A549 (cell line): ENCODE measurements around the gene OVOL1. TPM values are rescaled to one million over a fixed set of nuclear protein-coding genes. Genes with fewer than 3 reads are reported as not detected.

Experiments
- ATAC-seq, 2 experiments: fragments of 200-7000 bp in 1 of 2; fragments of >200 bp in 1 of 2; cut with Nextera tagmentation in 1 of 2; cut with Tn5 transposase in 1 of 2; 3 replicates each; pipeline versions ENCODE4 v1.8.0 to v1.9.1; 2018 to 2020; ENCODE audit warnings: mild to moderate bottlenecking in 1 of 2, moderate library complexity in 1 of 2
- CTCF ChIA-PET: fragments of 300-600 bp; sonication (Branson Sonifier 250); formaldehyde crosslinking; extraction: SDS; loops from one replicate; lab custom pipeline; 2021; ENCODE audit warnings: antibody characterized with exemption, inconsistent platforms; lab: Yijun Ruan, JAX
- POLR2A ChIA-PET: fragments of 350-600 bp; formaldehyde crosslinking; extraction: SDS; loops from one replicate; lab custom pipeline; 2021; ENCODE audit warnings: antibody characterized with exemption, inconsistent platforms; lab: Yijun Ruan, JAX
- DNase-seq, 2 experiments: peaks; one replicate each; pipeline versions ENCODE4 v3.0.0 to v3.0.0-alpha.2; 2011 to 2016; ENCODE audit warnings: low read depth in 1 of 2, low spot score in 1 of 2
- FAIRE-seq: peaks from 2 replicates; lab custom pipeline; 2011; peaks lifted over from hg19 to GRCh38; lab: Jason Lieb, UNC
- H3K27ac ChIP-seq, 2 experiments: fragments of >200 bp; sonication (Bioruptor Twin); formaldehyde crosslinking; 3 replicates each; pipeline ENCODE4 v1.5.1; 2016 to 2017
- H3K4me1 ChIP-seq: fragments of >200 bp; sonication (Bioruptor Twin); formaldehyde crosslinking; 3 replicates; pipeline ENCODE4 v1.6.1; 2016
- H3K4me2 ChIP-seq: fragments of >200 bp; sonication (Bioruptor Twin); formaldehyde crosslinking; 3 replicates; pipeline ENCODE4 v1.6.1; 2016
- H3K4me3 ChIP-seq: fragments of >200 bp; sonication (Bioruptor Twin); formaldehyde crosslinking; 3 replicates; pipeline ENCODE4 v1.5.1; 2016
- H3K9me3 ChIP-seq: fragments of >200 bp; sonication (Bioruptor Twin); formaldehyde crosslinking; 3 replicates; pipeline ENCODE4 v1.6.1; 2016
- ATOH8 ChIP-seq: fragments of 250-450 bp; sonication (Bioruptor Pico); IDR thresholded peaks from 2 replicates; pipeline ENCODE4 v1.5.0; 2020; ENCODE audit warnings: low read depth, mild to moderate bottlenecking, moderate library complexity
- BHLHE40 ChIP-seq: IDR thresholded peaks from 2 replicates; pipeline ENCODE4 v1.6.1; 2012; ENCODE audit warnings: low read depth, low read length, inconsistent platforms
- CBX8 ChIP-seq: fragments of 200-600 bp; sonication (generic); IDR thresholded peaks from 2 replicates; pipeline ENCODE4 v1.6.1; 2016
- CEBPB ChIP-seq, 2 experiments: fragments of >200 bp in 1 of 2; sonication (Bioruptor Twin) in 1 of 2; formaldehyde crosslinking in 1 of 2; IDR thresholded peaks; 2 replicates each; pipeline ENCODE4 v1.6.1; 2012 to 2016
- CHD2 ChIP-seq: fragments of 150-350 bp; IDR thresholded peaks from 2 replicates; pipeline ENCODE4 v1.6.1; 2014; ENCODE audit warnings: low read length; ENCODE audit not compliant: partially characterized antibody
- CTCF ChIP-seq: fragments of >200 bp; sonication (Bioruptor Twin); formaldehyde crosslinking; IDR thresholded peaks from 3 replicates; pipeline ENCODE4 v1.5.1; 2016
- ELK1 ChIP-seq: fragments of 150-350 bp; IDR thresholded peaks from 2 replicates; pipeline ENCODE4 v1.6.1; 2014; ENCODE audit warnings: low read depth, mild to moderate bottlenecking, low read length
- EP300 ChIP-seq, 2 experiments: fragments of >200 bp; sonication (Bioruptor Twin); formaldehyde crosslinking; IDR thresholded peaks; 2 replicates in 1 of 2; 3 replicates in 1 of 2; pipeline ENCODE4 v1.6.1; 2016 to 2017
- FOSL2 ChIP-seq, 2 experiments: fragments of 450-650 bp in 1 of 2; fragments of >200 bp in 1 of 2; sonication (Bioruptor Twin) in 1 of 2; formaldehyde crosslinking; IDR thresholded peaks; 2 replicates each; pipeline versions ENCODE4 v1.5.0 to v1.6.1; 2016 to 2020; ENCODE audit warnings: mild to moderate bottlenecking in 1 of 2, moderate library complexity in 1 of 2
- FOXS1 ChIP-seq: fragments of 250-450 bp; sonication (Bioruptor Pico); IDR thresholded peaks from 2 replicates; pipeline ENCODE4 v1.5.0; 2020; ENCODE audit warnings: mild to moderate bottlenecking, moderate library complexity
- HES2 ChIP-seq: fragments of >200 bp; sonication (Bioruptor Twin); formaldehyde crosslinking; IDR thresholded peaks from 2 replicates; pipeline ENCODE4 v1.6.1; 2016
- HEYL ChIP-seq: fragments of 250-450 bp; sonication (Bioruptor Pico); IDR thresholded peaks from 2 replicates; pipeline ENCODE4 v1.8.0; 2021; ENCODE audit warnings: mild to moderate bottlenecking, moderate library complexity
- HOXA7 ChIP-seq: fragments of 250-450 bp; sonication (Bioruptor Pico); IDR thresholded peaks from 2 replicates; pipeline ENCODE4 v1.5.0; 2020; ENCODE audit warnings: mild to moderate bottlenecking, moderate library complexity
- HOXB13 ChIP-seq: fragments of 250-450 bp; sonication (Bioruptor Pico); IDR thresholded peaks from 2 replicates; pipeline ENCODE4 v1.5.0; 2020; ENCODE audit warnings: low read depth, mild to moderate bottlenecking, moderate library complexity
- JUN ChIP-seq, 2 experiments: fragments of >200 bp; sonication (Bioruptor Twin); formaldehyde crosslinking; IDR thresholded peaks; 2 replicates in 1 of 2; 3 replicates in 1 of 2; pipeline ENCODE4 v1.6.1; 2016 to 2017
- KDM1A ChIP-seq: fragments of 200-600 bp; sonication (generic); IDR thresholded peaks from 2 replicates; pipeline ENCODE4 v1.6.1; 2016; ENCODE audit warnings: low read depth, mild to moderate bottlenecking
- MAZ ChIP-seq: fragments of 150-350 bp; IDR thresholded peaks from 2 replicates; pipeline ENCODE4 v1.6.1; 2014; ENCODE audit warnings: antibody characterized with exemption, low read depth, low read length, borderline replicate concordance
- NPAS2 ChIP-seq: fragments of 250-450 bp; sonication (Bioruptor Pico); IDR thresholded peaks from 2 replicates; pipeline ENCODE4 v1.8.0; 2022; ENCODE audit warnings: mild to moderate bottlenecking, moderate library complexity, borderline replicate concordance
- POLR2A ChIP-seq: IDR thresholded peaks from 2 replicates; pipeline ENCODE4 v1.6.1; 2012; ENCODE audit warnings: mild to moderate bottlenecking, low read length
- TP53 ChIP-seq: fragments of 250-450 bp; sonication (Bioruptor Pico); IDR thresholded peaks from 2 replicates; pipeline ENCODE4 v1.5.0; 2021; ENCODE audit warnings: mild to moderate bottlenecking, moderate library complexity
- USF2 ChIP-seq: fragments of 450-650 bp; IDR thresholded peaks from 2 replicates; pipeline ENCODE4 v1.6.1; 2014; ENCODE audit warnings: antibody characterized with exemption
- ZC3H11A ChIP-seq: fragments of 450-650 bp; IDR thresholded peaks from 2 replicates; pipeline ENCODE4 v1.6.1; 2014; ENCODE audit warnings: antibody characterized with exemption, mild to moderate bottlenecking
- ZFP36 ChIP-seq: fragments of 450-650 bp; IDR thresholded peaks from 2 replicates; pipeline ENCODE4 v1.6.1; 2014; ENCODE audit warnings: borderline replicate concordance; ENCODE audit not compliant: partially characterized antibody
- ZNF302 ChIP-seq: fragments of 250-450 bp; sonication (Bioruptor Pico); IDR thresholded peaks from 2 replicates; pipeline ENCODE4 v1.9.0; 2021; ENCODE audit warnings: inconsistent platforms, mild to moderate bottlenecking, moderate library complexity
- ZSCAN20 ChIP-seq: fragments of 250-450 bp; sonication (Bioruptor Pico); IDR thresholded peaks from 2 replicates; pipeline ENCODE4 v1.8.0; 2022; ENCODE audit warnings: mild to moderate bottlenecking, moderate library complexity
- WGBS: methylation state at CpG from one replicate; pipeline ENCODE4 v1.1.6; 2017; ENCODE audit errors: missing lambda C conversion rate; 5-methylcytosine and 5-hydroxymethylcytosine counted together
- polyA plus RNA-seq, 4 experiments: library from polyadenylated mRNA; depleted of rRNA in 3 of 4; stranded (reverse); fragments of >200 nt; fragmentation: RNase III in 1 of 4; extraction: RNeasy Plus Mini Kit Qiagen cat#74134 plus additional on column Dnase treatment in 1 of 4; gene quantifications; 2 replicates in 3 of 4; 3 replicates in 1 of 4; pipeline ENCODE4 v1.2.3, GENCODE V29; 2011 to 2017

Gene OVOL1
- polyA plus RNA-seq, 2 of the 4 experiments (the other 2 are of a cell fraction) = not detected

- CTCF ChIA-PET = interaction anchor here (0.9 to 6.6 kb wide), 6 partner anchors 8 to 64 kb away, joined by 4 to 173 read pairs (median 6); partner anchors contain the start of gene KAT5
- FAIRE-seq (no peak), DNase-seq (no peak)
- Histone ChIP-seq H3K4me3 (no peak overlapping the region), H3K4me1 (peaks cover 11% of the 10 kb centered on the region), H3K27ac (no peak overlapping the region)
- WGBS = 94% methylated on average over 8 of the region's 8 CpGs
- TF ChIP-seq KDM1A (no peak), CTCF (no peak), JUN (IDR thresholded peaks at IDR 0.05) (no peak), POLR2A (no peak), ATOH8 (CRISPR knock-in tag) (no peak), FOSL2 (IDR thresholded peaks at IDR 0.05) (no peak), FOSL2 (CRISPR knock-in tag; IDR thresholded peaks at IDR 0.05) (no peak), HOXA7 (CRISPR knock-in tag) (no peak), CEBPB (IDR thresholded peaks at IDR 0.05) (no peak), CHD2 (no peak), HES2 (no peak), ZSCAN20 (CRISPR knock-in tag) (no peak), ZNF302 (CRISPR knock-in tag) (no peak), CBX8 (no peak), EP300 (IDR thresholded peaks at IDR 0.05) (no peak), HOXB13 (no peak), BHLHE40 (no peak), USF2 (no peak), ELK1 (no peak), ZFP36 (no peak), MAZ (no peak)
- TF ChIP-seq, all 56 proteins: peak for 0
- no peak for ATAC-seq
- POLR2A ChIA-PET = interaction anchor here (0.5 to 1.7 kb wide), 2 partner anchors 20 to 64 kb away, joined by 4 read pairs; partner anchors contain the start of gene KAT5
- no peak overlapping the region for H3K4me2 ChIP-seq
- H3K9me3 ChIP-seq = no peaks in the 10 kb centered on the region
Observed at GRCh38 chr11:65776196-65776595, 10.7 kb upstream of the OVOL1 start.

GRCh38 chr11:65776710-65777141 is 10.1 kb upstream of the OVOL1 start:
- no peak overlapping the region for H3K27ac ChIP-seq
- DNase-seq = no peak
- no peak overlapping the region for H3K4me3 ChIP-seq
- no peaks in the 10 kb centered on the region for H3K9me3 ChIP-seq
- no peak for TF ChIP-seq NPAS2
- no peak for TF ChIP-seq ZC3H11A
- no peak for TF ChIP-seq ATOH8 (CRISPR knock-in tag)
- TF ChIP-seq CHD2 = no peak
- TF ChIP-seq BHLHE40 = no peak
- TF ChIP-seq FOXS1 (CRISPR knock-in tag) = no peak
- TF ChIP-seq HEYL (CRISPR knock-in tag) = no peak
- TF ChIP-seq ZNF302 (CRISPR knock-in tag) = no peak
- TF ChIP-seq HOXB13 = no peak
- no peak for TF ChIP-seq JUN (IDR thresholded peaks at IDR 0.05)
- no peak for TF ChIP-seq TP53 (CRISPR knock-in tag)
- no peak for TF ChIP-seq HOXA7 (CRISPR knock-in tag)
- no peak overlapping the region for H3K4me2 ChIP-seq
- no peak for FAIRE-seq
- no peak for ATAC-seq
- 92% methylated on average over 8 of the region's 8 CpGs for WGBS
- CTCF ChIA-PET = interaction anchor here (1.2 to 6.6 kb wide), 6 partner anchors 12 to 39 kb away, joined by 3 to 173 read pairs (median 6); no protein-coding TSS in a partner anchor
- peaks cover 11% of the 10 kb centered on the region for H3K4me1 ChIP-seq
- POLR2A ChIA-PET = interaction anchor here (0.5 to 1.7 kb wide), 2 partner anchors 21 to 65 kb away, joined by 4 read pairs; partner anchors contain the start of gene KAT5
